IMR-90 (cell line): ENCODE measurements around the gene RENBP. TPM values are rescaled to one million over a fixed set of nuclear protein-coding genes. Genes with fewer than 3 reads are reported as not detected.

Source experiments
- ATAC-seq: fragments of 200-7000 bp; cut with Tn5 transposase; 2 replicates; pipeline ENCODE4 v1.9.1; 2020; ENCODE audit warnings: low read depth, mild to moderate bottlenecking, moderate library complexity
- BruUV-seq: library from RNA; stranded (reverse); fragments of 400-500 nt; replicated peaks from 2 replicates; lab custom pipeline; 2021; lab: Mats Ljungman, UMichigan
- CTCF ChIA-PET: fragments of 300-600 bp; formaldehyde crosslinking; extraction: SDS; loops from one replicate; lab custom pipeline; 2021; ENCODE audit warnings: antibody characterized with exemption; lab: Yijun Ruan, JAX
- POLR2A ChIA-PET: fragments of 300-600 bp; sonication (Branson Sonifier 250); formaldehyde crosslinking; loops from one replicate; lab custom pipeline; 2022; ENCODE audit warnings: antibody characterized with exemption; ENCODE audit not compliant: unreplicated experiment; lab: Charles Lee
- DNase-seq: peaks from one replicate; pipeline ENCODE4 v3.0.0; 2013
- H2AFZ ChIP-seq: replicated peaks from 2 replicates; pipeline ENCODE3; 2013; ENCODE audit warnings: low read length, mild to moderate bottlenecking; ENCODE audit not compliant: poor library complexity
- H2AK5ac ChIP-seq: 2 replicates; pipeline ENCODE4 v1.6.1; 2013; ENCODE audit warnings: low read depth, low read length, inconsistent platforms
- H2AK9ac ChIP-seq: replicated peaks from 2 replicates; pipeline ENCODE3; 2013; ENCODE audit warnings: mild to moderate bottlenecking, low read depth, low read length, moderate library complexity; ENCODE audit not compliant: poor library complexity
- H2BK120ac ChIP-seq: 2 replicates; pipeline ENCODE4 v1.6.1; 2013; ENCODE audit warnings: low read depth, low read length, inconsistent platforms
- H2BK15ac ChIP-seq: 3 replicates; pipeline ENCODE4 v1.6.1; 2013; ENCODE audit warnings: low read depth, low read length, inconsistent platforms
- H2BK20ac ChIP-seq: 2 replicates; pipeline ENCODE4 v1.6.1; 2013; ENCODE audit warnings: low read depth, mild to moderate bottlenecking, inconsistent platforms, low read length, moderate library complexity
- H2BK5ac ChIP-seq: 2 replicates; pipeline ENCODE4 v1.6.1; 2013; ENCODE audit warnings: mild to moderate bottlenecking, low read depth, low read length, inconsistent platforms; ENCODE audit not compliant: poor library complexity, severe bottlenecking
- H3K14ac ChIP-seq: replicated peaks from 2 replicates; pipeline ENCODE4 v1.6.1; 2013; ENCODE audit warnings: low read depth, low read length, inconsistent platforms
- H3K18ac ChIP-seq: 2 replicates; pipeline ENCODE4 v1.6.1; 2013; ENCODE audit warnings: low read depth, low read length, control low read depth
- H3K23ac ChIP-seq: 2 replicates; pipeline ENCODE4 v1.6.1; 2013; ENCODE audit warnings: low read depth, low read length, inconsistent platforms
- H3K27ac ChIP-seq: 2 replicates; pipeline ENCODE4 v1.5.1; 2013; ENCODE audit warnings: mild to moderate bottlenecking, control low read depth, low read length; ENCODE audit not compliant: insufficient read depth
- H3K27me3 ChIP-seq: 2 replicates; pipeline ENCODE4 v1.6.1; 2013; ENCODE audit warnings: low read length; ENCODE audit not compliant: control insufficient read depth, insufficient read depth
- H3K36me3 ChIP-seq: 2 replicates; pipeline ENCODE4 v1.6.1; 2013; ENCODE audit warnings: low read length, mixed read lengths; ENCODE audit not compliant: control insufficient read depth, insufficient read depth
- H3K4ac ChIP-seq: 2 replicates; pipeline ENCODE4 v1.6.1; 2013; ENCODE audit warnings: low read depth, low read length, inconsistent platforms
- H3K4me1 ChIP-seq: 2 replicates; pipeline ENCODE4 v1.6.1; 2013; ENCODE audit warnings: low read length, mixed read lengths; ENCODE audit not compliant: control insufficient read depth, insufficient read depth
- H3K4me2 ChIP-seq: 2 replicates; pipeline ENCODE4 v1.6.1; 2013; ENCODE audit warnings: low read depth, mild to moderate bottlenecking, control low read depth, low read length, moderate library complexity
- H3K4me3 ChIP-seq: 2 replicates; pipeline ENCODE4 v1.5.1; 2013; ENCODE audit warnings: low read depth, mild to moderate bottlenecking, control low read depth, low read length, moderate library complexity; ENCODE audit not compliant: insufficient read depth
- H3K56ac ChIP-seq: 2 replicates; pipeline ENCODE4 v1.6.1; 2013; ENCODE audit warnings: low read length, inconsistent platforms; ENCODE audit not compliant: insufficient read depth; ENCODE audit errors: extremely low read depth
- H3K79me1 ChIP-seq, 2 experiments: 2 replicates each; pipeline ENCODE4 v1.6.1; 2013; ENCODE audit warnings: low read length in 2 of 2, inconsistent platforms in 1 of 2, low read depth in 1 of 2
- H3K9ac ChIP-seq: 2 replicates; pipeline ENCODE4 v1.6.1; 2013; ENCODE audit warnings: low read depth, low read length, control low read depth
- H3K9me1 ChIP-seq: 2 replicates; pipeline ENCODE4 v1.6.1; 2013; ENCODE audit warnings: low read length, inconsistent platforms; ENCODE audit not compliant: insufficient read depth
- H3K9me3 ChIP-seq: 2 replicates; pipeline ENCODE4 v1.6.1; 2013; ENCODE audit warnings: low read length; ENCODE audit not compliant: control insufficient read depth, insufficient read depth
- H4K20me1 ChIP-seq: 2 replicates; pipeline ENCODE4 v1.6.1; 2013; ENCODE audit warnings: low read length, inconsistent platforms; ENCODE audit not compliant: insufficient read depth
- H4K5ac ChIP-seq: 2 replicates; pipeline ENCODE4 v1.6.1; 2013; ENCODE audit warnings: mild to moderate bottlenecking, low read depth, low read length, control low read depth
- H4K8ac ChIP-seq, 2 experiments: 2 replicates each; pipeline ENCODE4 v1.6.1; 2013; ENCODE audit warnings: low read depth in 2 of 2, low read length in 2 of 2, control low read depth in 1 of 2, inconsistent platforms in 1 of 2
- H4K91ac ChIP-seq: 2 replicates; pipeline ENCODE4 v1.6.1; 2013; ENCODE audit warnings: low read depth, low read length, inconsistent platforms; ENCODE audit not compliant: insufficient read depth
- BHLHE40 ChIP-seq: fragments of 150-350 bp; IDR thresholded peaks from 2 replicates; pipeline ENCODE4 v1.6.1; 2016; ENCODE audit warnings: mild to moderate bottlenecking, low read depth, low read length
- CEBPB ChIP-seq: IDR thresholded peaks from 2 replicates; pipeline ENCODE4 v1.6.1; 2012; ENCODE audit warnings: low read depth, low read length, improper control_type of control experiment
- CTCF ChIP-seq: conservative IDR thresholded peaks from 2 replicates; pipeline ENCODE4 v1.5.1; 2012; ENCODE audit warnings: mild to moderate bottlenecking, low read depth, low read length, improper control_type of control experiment
- FOS ChIP-seq: fragments of 150-350 bp; IDR thresholded peaks from 2 replicates; pipeline ENCODE4 v1.6.1; 2016; ENCODE audit warnings: low read depth, low read length
- MAFK ChIP-seq: IDR thresholded peaks from 2 replicates; pipeline ENCODE4 v1.6.1; 2012; ENCODE audit warnings: low read depth, low read length, improper control_type of control experiment
- MAZ ChIP-seq: IDR thresholded peaks from 2 replicates; pipeline ENCODE4 v1.6.1; 2012; ENCODE audit warnings: low read depth, mild to moderate bottlenecking, low read length, improper control_type of control experiment, moderate library complexity, borderline replicate concordance
- NFE2L2 ChIP-seq: fragments of 150-350 bp; IDR thresholded peaks from 2 replicates; pipeline ENCODE4 v1.6.1; 2016; ENCODE audit warnings: low read depth, mild to moderate bottlenecking, low read length
- POLR2A ChIP-seq: IDR thresholded peaks from 2 replicates; pipeline ENCODE4 v1.6.1; 2012; ENCODE audit warnings: mild to moderate bottlenecking, low read depth, low read length
- RAD21 ChIP-seq: IDR thresholded peaks from 2 replicates; pipeline ENCODE4 v1.6.1; 2012; ENCODE audit warnings: low read length, improper control_type of control experiment
- RCOR1 ChIP-seq: IDR thresholded peaks from 2 replicates; pipeline ENCODE4 v1.6.1; 2012; ENCODE audit warnings: mild to moderate bottlenecking, low read length, improper control_type of control experiment; ENCODE audit not compliant: insufficient replicate concordance
- RFX5 ChIP-seq: IDR thresholded peaks from 2 replicates; pipeline ENCODE4 v1.8.0; 2012; ENCODE audit warnings: low read depth, mild to moderate bottlenecking, low read length, moderate library complexity
- SMC3 ChIP-seq: fragments of 150-350 bp; IDR thresholded peaks from 2 replicates; pipeline ENCODE4 v1.6.1; 2016; ENCODE audit warnings: low read depth, mild to moderate bottlenecking, antibody characterized with exemption, low read length, moderate library complexity
- USF2 ChIP-seq: fragments of 150-350 bp; IDR thresholded peaks from 2 replicates; pipeline ENCODE4 v1.6.1; 2017; ENCODE audit warnings: mild to moderate bottlenecking, antibody characterized with exemption, low read length, low read depth
- WGBS, 2 experiments: methylation state at CpG; one replicate each; pipeline versions ENCODE4 v1.1.5 to v1.1.7; 2013; ENCODE audit warnings: missing lambda C conversion rate in 2 of 2; ENCODE audit not compliant: insufficient read length in 1 of 2; ENCODE audit errors: extremely low coverage in 2 of 2; 5-methylcytosine and 5-hydroxymethylcytosine counted together
- dilution Hi-C: fragments of 300-500 bp; cut with HindIII; formaldehyde crosslinking; loops from one replicate; pipeline ENCODE4 v1.14.3; 2018; ENCODE audit warnings: low sequenced_read_pairs; ENCODE audit not compliant: unreplicated experiment
- in situ Hi-C: fragments of 300-500 bp; cut with MboI; formaldehyde crosslinking; loops from 3 replicates; pipeline ENCODE4 v1.14.3; 2019; ENCODE audit warnings: low sequenced_read_pairs, inconsistent platforms, mixed read lengths
- intact Hi-C: fragments of 100-400 bp; cut with micrococcal nuclease; formaldehyde crosslinking; loops from 2 replicates; pipeline ENCODE4 v1.10.0; 2022
- polyA plus RNA-seq, 3 experiments: library from polyadenylated mRNA; depleted of rRNA; stranded (reverse); fragments of >200 nt; gene quantifications; 2 replicates each; pipeline ENCODE4 v1.2.3, GENCODE V29; 2012; ENCODE audit warnings: low replicate concordance in 1 of 3
- total RNA-seq: library from RNA; depleted of rRNA; stranded (reverse); fragments of >200 nt; gene quantifications from 2 replicates; pipeline ENCODE4 v1.2.3, GENCODE V29; 2012

Gene RENBP
- total and polyA plus RNA-seq, 2 of the 4 experiments (the other 2 are of a cell fraction) = 0.15 to 0.18 TPM

- no peak for TF ChIP-seq POLR2A
- no peak for TF ChIP-seq BHLHE40
Observed at GRCh38 chrX:153945956-153946943, 1.8 kb upstream of the RENBP start (continued).

- no peak overlapping the region for H3K14ac ChIP-seq
- H4K8ac ChIP-seq = no peak overlapping the region
- no peaks in the 10 kb centered on the region for H3K4me1 ChIP-seq
- H3K18ac ChIP-seq = no peak overlapping the region
- ATAC-seq = no peak
- H3K56ac ChIP-seq = no peak overlapping the region
- ChIA-PET POLR2A (interaction anchor here (0.6 kb wide), 1 partner anchor 9 kb away, joined by 3 read pairs; no protein-coding TSS in a partner anchor), CTCF (no interaction called here)
- intact Hi-C loops = no loop called here
- no peak for DNase-seq
- in situ Hi-C loops = no loop called here
- no peaks in the 10 kb centered on the region for H3K9me1 ChIP-seq
- no peak overlapping the region for H4K91ac ChIP-seq
- no peaks in the 10 kb centered on the region for H4K20me1 ChIP-seq
- no TSS peak for BruUV-seq
- no peak overlapping the region for H2AK5ac ChIP-seq
- H2BK5ac ChIP-seq = no peak overlapping the region
- H3K79me1 ChIP-seq = no peaks in the 10 kb centered on the region
- dilution Hi-C loops = no loop called here
- 90% methylated on average over 4 of the region's 6 CpGs; no CpG with 5 or more reads in 1 of the 2 experiments for WGBS, 2 experiments
- H2BK15ac ChIP-seq = no peak overlapping the region
- no peak overlapping the region for H3K27ac ChIP-seq
- no peak overlapping the region for H3K23ac ChIP-seq
- no peak overlapping the region for H3K4me3 ChIP-seq
- peaks cover 5% of the 10 kb centered on the region; the same call in 1 of the 2 replicates for H3K36me3 ChIP-seq
- H3K9me3 ChIP-seq = no peaks in the 10 kb centered on the region
- no peak overlapping the region for H3K4ac ChIP-seq
- H3K9ac ChIP-seq = no peak overlapping the region
- no peak overlapping the region for H2BK120ac ChIP-seq
- peaks cover 2% of the 10 kb centered on the region; the same call in 1 of the 2 replicates for H3K27me3 ChIP-seq
- no peak overlapping the region for H2BK20ac ChIP-seq
- no peak overlapping the region for H4K5ac ChIP-seq
- no peak overlapping the region for H2AK9ac ChIP-seq
- H2AFZ ChIP-seq = no peak overlapping the region
- no peak overlapping the region for H3K4me2 ChIP-seq
- TF ChIP-seq BHLHE40 (no peak), USF2 (no peak), MAFK (no peak), RCOR1 (no peak), FOS (no peak), RAD21 (no peak), CTCF (no peak), CEBPB (no peak), POLR2A (no peak), MAZ (no peak), RFX5 (no peak), NFE2L2 (no peak), SMC3 (no peak)
Observed at GRCh38 chrX:153944800-153945150, 332 bp upstream of the RENBP start.
